Aorta (tissue), 5 donors: ENCODE data around the gene TNS4. TPM values are rescaled to one million over a fixed set of nuclear protein-coding genes. Genes with fewer than 3 reads are reported as not detected.

Experiments used
- ATAC-seq: fragments of 200-7000 bp; cut with Tn5 transposase; one replicate; pipeline ENCODE4 v1.9.1; 2022; ENCODE audit warnings: moderate library complexity; ENCODE audit not compliant: low FRiP score
- DNase-seq, 2 donors: peaks; one replicate each; pipeline ENCODE4 v3.0.0-alpha.2; 2020
- H3K27ac ChIP-seq, 2 donors: one replicate each; pipeline ENCODE4 v1.5.1; 2013; ENCODE audit warnings: low read length in 2 of 2, mild to moderate bottlenecking in 2 of 2, moderate library complexity in 2 of 2, control low read depth in 1 of 2, inconsistent platforms in 1 of 2, low read depth in 1 of 2
- H3K27me3 ChIP-seq, 2 donors: one replicate each; pipeline ENCODE4 v1.6.1; 2013; ENCODE audit warnings: control low read depth in 1 of 2, low read length in 1 of 2, mild to moderate bottlenecking in 1 of 2, moderate library complexity in 1 of 2; ENCODE audit not compliant: insufficient read depth in 2 of 2, control insufficient read depth in 1 of 2
- H3K36me3 ChIP-seq, 2 donors: one replicate each; pipeline ENCODE4 v1.6.1; 2013; ENCODE audit warnings: control low read depth in 1 of 2, low read length in 1 of 2, mild to moderate bottlenecking in 1 of 2; ENCODE audit not compliant: insufficient read depth in 2 of 2, control insufficient read depth in 1 of 2
- H3K4me1 ChIP-seq, 2 donors: one replicate each; pipeline ENCODE4 v1.6.1; 2013; ENCODE audit warnings: low read length in 2 of 2, control low read depth in 1 of 2, mild to moderate bottlenecking in 1 of 2, moderate library complexity in 1 of 2; ENCODE audit not compliant: insufficient read depth in 2 of 2, control insufficient read depth in 1 of 2
- H3K4me3 ChIP-seq, 2 donors: one replicate each; pipeline ENCODE4 v1.5.1; 2013; ENCODE audit warnings: low read length in 2 of 2, control low read depth in 1 of 2, mild to moderate bottlenecking in 1 of 2
- H3K9me3 ChIP-seq: one replicate; pipeline ENCODE4 v1.6.1; 2013; ENCODE audit warnings: mild to moderate bottlenecking, low read length; ENCODE audit not compliant: control insufficient read depth
- WGBS, 2 donors: extraction: QIAGEN DNeasy Blood & Tissue Kit; methylation state at CpG; one replicate each; pipeline ENCODE4 v1.1.7; 2013; 5-methylcytosine and 5-hydroxymethylcytosine counted together
- intact Hi-C, 2 donors: fragments of 100-400 bp; cut with DNase I; formaldehyde crosslinking; loops; one replicate each; pipeline versions ENCODE4 v1.14.2 to v1.15.0; 2022
- polyA plus RNA-seq, 2 donors: library from polyadenylated mRNA; stranded (reverse); fragments of 200-250 nt; gene quantifications; one replicate each; pipeline ENCODE4 v1.2.3, GENCODE V29; 2013
- total RNA-seq, 2 donors: library from RNA; stranded (reverse); fragmentation: NEBNext Ultra II Directional; extraction: Animal tissue kit (Norgen Biotek cat#: 25700); gene quantifications; one replicate each; pipeline ENCODE4 v1.2.1, GENCODE V29; 2021
- donor health status: healthy with polysubstance abuse.
- donor health status: Bipolar disorder and iron deficiency.
- donor health status: DM: no; HTN: no; CAD: no.
- donor health status: DM: no; HTN: no; CAD: no.
- donor health status: DM: yes; HTN: yes; CAD: no.

TNS4 gene
- total and polyA plus RNA-seq, 4 donors: 0.05 to 0.39 TPM; not detected in 2

DNA sequence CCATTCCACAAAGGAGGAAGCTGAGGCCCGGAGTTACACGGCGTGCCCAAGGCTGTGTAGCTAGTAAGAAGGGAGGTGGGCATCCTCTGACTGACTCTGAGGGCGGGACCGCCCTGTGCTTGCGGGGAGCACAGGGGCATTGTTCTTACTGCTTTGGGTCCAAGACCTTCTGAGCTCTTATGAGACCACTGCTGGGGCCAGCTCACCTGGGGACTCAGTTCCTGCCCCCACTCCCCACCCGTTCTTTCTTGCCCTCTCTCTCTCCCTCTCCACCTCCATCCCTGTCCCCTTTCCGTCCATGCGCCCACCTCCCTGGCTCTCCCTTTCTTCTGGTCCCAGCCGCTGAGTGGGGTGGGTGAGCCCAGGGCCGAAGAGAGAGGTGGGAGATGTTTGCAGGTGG, 44.2 kb upstream of the TNS4 start:
- DNase-seq: peak in 1 of 2 donors; percentile 64
- no peaks in the 10 kb centered on the region for H3K4me1 ChIP-seq
- WGBS, 2 donors: 91 to 94% methylated on average over 11 of the region's 11 CpGs

DNA sequence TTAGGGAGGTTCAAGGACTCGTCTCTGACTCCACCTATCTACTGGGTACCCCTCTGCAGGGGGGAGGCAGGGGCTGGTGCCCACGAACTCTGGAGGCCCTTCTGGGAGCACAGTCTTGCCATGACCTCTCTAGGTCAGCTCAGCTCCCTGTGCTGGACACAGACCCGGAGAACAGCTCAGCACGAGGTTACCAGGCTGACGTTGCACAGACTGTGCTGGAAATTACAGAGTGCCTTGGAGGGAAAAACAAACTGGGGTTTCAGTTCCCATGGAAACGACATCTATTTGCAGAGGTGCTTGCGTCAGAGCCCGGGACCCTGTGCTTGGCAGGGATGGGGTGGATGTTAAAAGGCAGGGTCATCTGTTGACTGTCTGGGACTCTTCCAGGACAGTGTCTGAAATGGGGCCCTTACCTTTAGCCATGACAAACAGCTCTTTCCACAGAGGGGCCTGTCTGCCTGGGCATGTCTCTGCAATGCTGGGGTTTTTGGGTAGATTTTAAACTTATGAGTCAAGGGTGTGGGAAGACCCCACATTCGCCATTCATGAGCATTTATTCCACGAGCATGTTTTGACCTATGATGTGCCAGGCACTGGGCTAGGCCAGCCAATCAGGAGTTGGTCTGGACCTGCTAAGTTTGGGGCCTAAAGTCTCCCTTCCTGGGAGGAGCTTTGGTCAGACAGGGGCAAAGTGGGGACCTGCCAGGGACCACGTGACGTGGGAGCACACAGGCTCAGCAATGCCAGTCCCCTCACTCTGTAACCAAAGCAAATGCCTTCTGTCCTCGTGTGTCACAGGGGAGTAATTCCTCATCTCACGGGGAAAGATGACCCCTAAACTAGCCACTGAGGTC, 41.4 kb upstream of the TNS4 start:
- intact Hi-C loops: no loop called here
- Histone ChIP-seq H3K27ac (no peak overlapping the region), H3K27me3 (no peaks in the 10 kb centered on the region), H3K4me1 (peaks cover 0 to 2% of the 10 kb centered on the region in 2 donors), H3K36me3 (no peaks in the 10 kb centered on the region), H3K9me3 (no peaks in the 10 kb centered on the region), H3K4me3 (no peak overlapping the region)
- WGBS, 2 donors: 49 to 54% methylated on average over 14 of the region's 14 CpGs
- DNase-seq (peak; percentile 87 to 91), ATAC-seq (peak; percentile 92)

More for the DNA sequence above, 44.2 kb upstream of the TNS4 start:
- Histone ChIP-seq H3K27ac (no peak overlapping the region), H3K9me3 (no peaks in the 10 kb centered on the region), H3K27me3 (no peaks in the 10 kb centered on the region), H3K4me3 (no peak overlapping the region), H3K36me3 (no peaks in the 10 kb centered on the region)
- ATAC-seq: no peak
- intact Hi-C loops: no loop called here

DNA sequence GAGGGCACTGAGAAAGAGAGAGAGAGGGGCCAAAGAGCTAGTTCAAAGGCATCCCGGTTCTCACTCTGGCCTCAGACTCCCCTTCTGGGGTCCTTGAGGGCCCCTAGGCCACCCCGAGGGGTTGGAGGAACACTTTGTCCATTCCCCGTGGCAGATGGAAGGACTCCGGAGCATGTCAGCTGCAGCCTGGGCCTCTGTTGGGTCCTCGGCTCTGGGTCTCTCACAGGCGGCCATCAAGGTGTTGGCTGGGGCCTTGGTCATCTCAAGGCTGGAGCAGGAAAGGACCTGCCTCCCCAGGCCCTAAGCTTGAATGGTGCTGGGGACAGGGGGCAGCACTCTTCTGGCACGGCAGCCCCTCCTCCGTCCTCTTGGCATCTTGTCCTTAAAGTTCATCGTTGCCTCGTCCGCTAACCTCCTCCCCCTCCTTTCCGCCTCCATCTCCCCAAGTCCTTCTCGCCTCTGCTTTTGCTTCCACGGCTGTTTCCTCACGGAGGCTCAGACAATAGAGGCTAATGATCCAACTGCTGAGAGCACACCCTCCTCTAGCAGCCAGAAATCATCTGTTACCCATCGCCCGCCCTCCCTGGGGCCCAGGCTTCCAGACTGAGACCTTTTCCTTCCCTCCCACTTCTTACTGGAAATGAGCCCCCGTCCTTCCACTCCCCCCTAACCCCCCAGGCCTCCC, 40.6 kb upstream of the TNS4 start:
- H3K36me3 ChIP-seq: no peaks in the 10 kb centered on the region
- ATAC-seq (peak; percentile 75), DNase-seq (no peak)
- peaks cover 0 to 2% of the 10 kb centered on the region in 2 donors for H3K4me1 ChIP-seq
- H3K9me3 ChIP-seq: no peaks in the 10 kb centered on the region
- H3K27me3 ChIP-seq: no peaks in the 10 kb centered on the region
- intact Hi-C loops: no loop called here
- H3K27ac ChIP-seq: no peak overlapping the region
- no peak overlapping the region for H3K4me3 ChIP-seq
- 77 to 84% methylated on average over 18 of the region's 18 CpGs for WGBS, 2 donors

DNA sequence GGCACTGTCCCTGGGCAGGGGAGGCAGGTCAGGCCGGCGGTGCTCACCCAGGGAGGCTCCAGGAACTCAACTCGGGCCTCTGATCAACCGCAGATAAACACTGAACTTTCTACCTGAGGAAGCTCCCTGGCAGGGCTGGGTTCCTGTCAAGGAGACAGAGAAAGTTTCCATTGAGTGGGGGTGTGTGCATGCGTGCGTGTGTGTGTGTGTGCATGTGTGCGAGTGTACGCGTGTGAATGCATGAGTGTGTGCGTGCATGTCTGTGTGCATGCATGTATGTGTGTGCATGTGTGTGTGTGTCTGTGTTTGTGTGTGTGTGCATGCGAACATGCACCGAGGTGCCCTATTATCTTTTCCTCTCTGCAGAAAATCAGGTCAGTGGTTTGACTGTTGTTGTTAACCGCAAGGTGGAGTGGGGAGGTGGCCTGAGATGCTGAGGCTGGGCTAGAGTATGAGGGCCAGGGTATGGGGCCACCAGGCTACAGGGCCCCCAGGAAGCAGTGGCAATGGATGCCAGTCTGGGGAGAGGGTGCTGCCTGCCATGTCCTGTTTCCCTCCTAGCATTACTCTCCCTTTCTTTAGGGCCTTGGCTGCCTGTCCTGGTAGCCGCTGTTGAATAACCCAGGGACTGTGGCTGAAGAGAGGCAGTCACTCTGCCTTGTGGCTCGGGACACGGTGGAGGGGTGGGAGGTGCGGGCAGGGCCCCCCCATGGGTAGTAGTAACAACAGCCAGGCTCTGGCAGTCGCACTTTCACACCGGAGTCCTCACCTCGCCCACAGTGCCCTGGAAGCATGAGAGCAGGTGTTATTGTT, 39.8 kb upstream of the TNS4 start:
- H3K27me3 ChIP-seq: no peaks in the 10 kb centered on the region
- 94 to 95% methylated on average over 20 of the region's 20 CpGs for WGBS, 2 donors
- H3K36me3 ChIP-seq: no peaks in the 10 kb centered on the region
- DNase-seq (peak in 1 of 2 donors; percentile 71), ATAC-seq (no peak)
- intact Hi-C loops: no loop called here
- peaks cover 0 to 2% of the 10 kb centered on the region in 2 donors for H3K4me1 ChIP-seq
- H3K4me3 ChIP-seq: no peak overlapping the region
- no peaks in the 10 kb centered on the region for H3K9me3 ChIP-seq
- H3K27ac ChIP-seq: no peak overlapping the region

DNA sequence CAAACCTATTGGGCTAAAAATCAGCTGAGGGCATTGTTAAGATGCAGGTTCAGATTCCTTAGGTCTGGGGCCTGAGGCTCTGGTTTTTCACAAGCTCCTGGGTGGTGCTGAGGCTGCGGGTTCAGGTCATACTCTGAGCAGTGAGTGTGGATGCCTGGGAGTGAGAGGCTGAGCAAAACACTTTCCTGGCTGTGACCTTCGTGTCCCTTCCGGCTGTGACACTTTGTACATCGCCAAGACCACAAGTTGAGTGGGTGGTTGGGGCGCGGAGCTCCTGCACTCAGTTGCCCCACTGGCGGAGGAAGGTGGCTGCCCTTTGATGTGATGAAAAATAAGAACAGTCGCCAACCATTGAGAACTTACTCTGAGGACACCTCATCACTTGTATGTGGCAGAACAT, 39.0 kb upstream of the TNS4 start:
- no peaks in the 10 kb centered on the region for H3K27me3 ChIP-seq
- H3K9me3 ChIP-seq: no peaks in the 10 kb centered on the region
- ATAC-seq (no peak), DNase-seq (peak in 1 of 2 donors; percentile 47)
- H3K36me3 ChIP-seq: no peaks in the 10 kb centered on the region
- no peak overlapping the region for H3K4me3 ChIP-seq
- intact Hi-C loops: no loop called here
- H3K4me1 ChIP-seq: peaks cover 0 to 2% of the 10 kb centered on the region in 2 donors
- no peak overlapping the region for H3K27ac ChIP-seq
- WGBS, 2 donors: 94 to 99% methylated on average over 8 of the region's 8 CpGs

DNA sequence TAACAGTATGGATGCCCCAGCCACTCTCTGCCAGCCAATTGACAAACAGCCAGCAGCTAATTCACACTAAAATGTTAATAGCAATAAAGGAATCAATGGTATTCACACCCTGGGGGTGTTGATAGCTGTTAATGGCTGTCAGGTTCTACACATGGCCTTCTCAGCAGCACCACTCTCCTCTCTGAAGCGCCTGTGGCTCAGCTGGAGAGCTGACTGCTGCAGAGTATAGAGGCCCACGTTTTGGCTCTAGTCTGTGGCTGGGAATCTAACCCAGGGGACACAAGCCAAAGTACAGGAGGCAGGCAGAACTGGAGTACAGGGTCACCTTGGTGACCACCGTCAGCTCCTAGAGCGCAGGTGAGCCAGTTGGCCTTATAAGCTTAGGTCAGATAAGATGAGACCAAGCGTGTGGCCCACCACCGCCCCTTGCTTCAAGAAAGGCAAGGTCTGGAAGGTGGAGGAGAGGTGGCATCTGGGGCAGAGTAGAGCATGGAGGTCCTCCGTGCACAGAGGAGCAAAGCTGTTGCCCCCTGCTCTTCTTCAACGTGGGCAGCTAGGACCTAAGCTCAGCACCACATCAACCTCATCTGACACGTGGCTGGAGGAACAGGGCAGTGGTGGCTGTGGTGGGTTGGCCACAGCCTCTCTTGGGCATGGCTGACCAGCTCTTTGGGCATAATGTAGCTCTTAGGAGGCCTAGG, 38.4 kb upstream of the TNS4 start:
- H3K36me3 ChIP-seq: no peaks in the 10 kb centered on the region
- peaks cover 0 to 2% of the 10 kb centered on the region in 2 donors for H3K4me1 ChIP-seq
- intact Hi-C loops: loop anchor here (5.0 to 10.0 kb wide), 3 partner anchors 65 to 183 kb away; no protein-coding TSS in a partner anchor
- no peak overlapping the region for H3K4me3 ChIP-seq
- H3K27me3 ChIP-seq: no peaks in the 10 kb centered on the region
- DNase-seq (peak in 1 of 2 donors; percentile 62), ATAC-seq (no peak)
- no peak overlapping the region for H3K27ac ChIP-seq
- no peaks in the 10 kb centered on the region for H3K9me3 ChIP-seq
- WGBS, 2 donors: 84 to 87% methylated on average over 9 of the region's 9 CpGs

DNA sequence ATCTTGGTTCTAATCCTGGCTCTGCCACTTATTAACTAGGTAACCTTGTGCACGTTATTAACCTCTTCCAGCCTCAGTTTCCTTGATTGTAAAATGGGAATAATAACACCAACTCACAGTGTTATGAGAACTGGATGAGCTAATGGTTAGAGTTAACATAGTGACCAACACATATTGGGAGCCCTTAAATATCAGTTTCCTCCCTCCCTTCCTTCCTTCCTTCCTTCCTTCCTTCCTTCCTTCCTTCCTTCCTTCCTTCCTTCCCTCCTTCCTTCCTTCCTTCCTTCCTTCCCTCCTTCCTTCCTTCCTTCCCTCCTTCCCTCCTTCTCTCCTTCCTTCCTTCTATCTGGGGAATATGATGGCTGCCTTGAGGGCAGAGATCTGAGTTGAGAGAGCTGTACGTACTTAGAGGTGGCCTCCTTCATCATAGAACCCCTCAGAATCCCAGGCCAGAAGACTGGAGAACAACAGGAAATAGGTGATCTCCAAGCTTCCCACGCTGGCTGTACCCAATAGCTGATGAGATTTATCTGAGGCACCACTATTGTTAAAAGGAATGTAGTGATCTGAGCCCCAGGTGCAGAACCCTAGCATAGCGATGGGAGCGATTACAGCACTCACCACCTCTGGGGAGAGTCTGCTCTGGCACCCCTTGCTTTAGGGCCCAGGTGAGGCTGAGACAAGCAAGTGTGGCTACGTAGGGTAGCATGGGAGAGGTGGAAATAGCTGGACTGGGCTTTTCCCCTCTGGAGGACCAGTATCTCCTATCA, 37.7 kb upstream of the TNS4 start:
- Histone ChIP-seq H3K9me3 (no peaks in the 10 kb centered on the region), H3K36me3 (no peaks in the 10 kb centered on the region), H3K27ac (peak overlapping the region in 1 of 2 donors; percentile 25), H3K4me1 (peaks cover 0 to 2% of the 10 kb centered on the region in 2 donors), H3K4me3 (no peak overlapping the region), H3K27me3 (no peaks in the 10 kb centered on the region)
- WGBS, 2 donors: 88 to 92% methylated on average over 6 of the region's 6 CpGs
- intact Hi-C loops: loop anchor here (5.0 to 10.0 kb wide), 3 partner anchors 64 to 182 kb away; no protein-coding TSS in a partner anchor
- ATAC-seq (no peak), DNase-seq (peak in 1 of 2 donors; percentile 15)
